Upper lobe of right lung (tissue), 1 donor: Measurements from ENCODE around the gene CRTC1. TPM values are rescaled to one million over a fixed set of nuclear protein-coding genes. Genes with fewer than 3 reads are reported as not detected.
A peak's percentile ranks its signal among the peaks of the same experiment; 100 is the strongest.

Experiments
- ATAC-seq: fragments of 200-7000 bp; cut with Tn5 transposase; one replicate; pipeline ENCODE4 v1.9.1; 2020; ENCODE audit warnings: mild to moderate bottlenecking, moderate library complexity
- DNase-seq: peaks from one replicate; pipeline ENCODE4 v3.0.0-alpha.2; 2020
- H3K27ac ChIP-seq: fragments of 200-600 bp; one replicate; pipeline ENCODE4 v1.8.0; 2022
- H3K27me3 ChIP-seq: fragments of 200-600 bp; one replicate; pipeline ENCODE4 v1.8.0; 2022; ENCODE audit warnings: mild to moderate bottlenecking
- H3K36me3 ChIP-seq: fragments of 200-600 bp; one replicate; pipeline ENCODE4 v1.8.0; 2022
- H3K4me1 ChIP-seq: fragments of 200-600 bp; one replicate; pipeline ENCODE4 v1.8.0; 2022
- H3K4me3 ChIP-seq: fragments of 200-600 bp; one replicate; pipeline ENCODE4 v1.8.0; 2022; ENCODE audit warnings: mild to moderate bottlenecking
- H3K9me3 ChIP-seq: fragments of 200-600 bp; one replicate; pipeline ENCODE4 v1.8.0; 2022
- intact Hi-C: fragments of 100-400 bp; cut with DNase I; formaldehyde crosslinking; loops from one replicate; pipeline ENCODE4 v1.11.0; 2022
- total RNA-seq: library from RNA; stranded (reverse); fragmentation: NEBNext Ultra II Directional; extraction: Animal tissue kit (Norgen Biotek cat#: 25700); gene quantifications from one replicate; pipeline ENCODE4 v1.2.1, GENCODE V29; 2021
- TF ChIP-seq, protein P1 (sequence below): fragments of 200-600 bp; IDR thresholded peaks from one replicate; pipeline ENCODE4 v1.8.0; 2022; ENCODE audit warnings: antibody characterized with exemption
- donor health status: DM: no; HTN: yes; CAD: no; lungs with severe emphysema.

CRTC1 gene
- total RNA-seq, 1 donor from 2014 or later: 13.8 TPM

DNA sequence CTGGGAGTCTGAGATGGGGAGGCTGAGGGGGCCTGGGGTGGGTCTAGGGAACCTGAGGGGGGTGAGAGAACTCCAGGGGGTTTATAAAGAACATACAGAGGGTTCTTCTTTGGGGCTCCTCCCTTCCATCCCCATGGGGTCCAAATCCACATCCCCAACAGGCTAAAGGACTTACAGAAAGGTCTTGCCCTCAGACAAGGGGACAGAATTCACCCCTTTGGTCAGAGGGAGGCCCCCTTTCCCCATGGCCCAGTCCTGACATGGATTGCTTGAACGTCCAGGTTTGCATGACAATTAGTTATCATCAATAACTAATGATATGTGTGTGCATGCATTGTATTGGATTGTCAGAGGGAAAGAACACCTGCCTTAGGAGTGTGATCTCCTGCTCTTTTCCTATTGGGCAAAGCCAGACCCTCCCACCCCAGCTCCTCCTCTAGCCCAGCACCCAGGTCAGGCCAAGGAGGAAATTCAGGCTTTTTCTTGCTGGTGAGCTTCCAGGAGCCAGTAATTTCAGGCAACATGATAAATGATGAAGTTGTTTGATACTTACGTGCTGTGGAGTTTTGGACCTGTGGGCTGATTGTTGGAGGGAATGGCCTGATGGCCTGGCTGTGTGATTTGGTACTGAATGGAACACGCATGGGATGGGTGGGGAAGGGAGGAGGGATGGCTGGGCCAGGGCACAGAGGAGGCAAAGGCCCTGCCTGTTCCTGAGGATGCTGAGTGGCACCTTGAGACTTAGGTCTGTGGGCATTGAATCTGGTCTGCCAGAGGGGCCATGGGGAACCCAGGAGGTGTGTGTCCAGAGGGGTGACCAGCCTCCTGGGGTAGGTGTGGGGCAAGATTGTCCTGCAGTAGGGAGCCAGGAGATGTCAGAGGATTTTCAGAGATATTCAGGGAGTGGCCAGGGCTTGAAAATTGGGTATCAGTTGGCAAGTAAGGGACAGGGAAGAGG is 45.5 kb upstream of the CRTC1 start:
- Histone ChIP-seq H3K4me3 (peak overlapping the region; percentile 71), H3K9me3 (no peaks in the 10 kb centered on the region), H3K4me1 (peaks cover 20% of the 10 kb centered on the region), H3K27ac (peak overlapping the region; percentile 87), H3K27me3 (no peaks in the 10 kb centered on the region), H3K36me3 (no peaks in the 10 kb centered on the region)
- peak; percentile 7 for ATAC-seq
- no peak for DNase-seq
- intact Hi-C loops: no loop called here
- TF ChIP-seq, protein P1, sequence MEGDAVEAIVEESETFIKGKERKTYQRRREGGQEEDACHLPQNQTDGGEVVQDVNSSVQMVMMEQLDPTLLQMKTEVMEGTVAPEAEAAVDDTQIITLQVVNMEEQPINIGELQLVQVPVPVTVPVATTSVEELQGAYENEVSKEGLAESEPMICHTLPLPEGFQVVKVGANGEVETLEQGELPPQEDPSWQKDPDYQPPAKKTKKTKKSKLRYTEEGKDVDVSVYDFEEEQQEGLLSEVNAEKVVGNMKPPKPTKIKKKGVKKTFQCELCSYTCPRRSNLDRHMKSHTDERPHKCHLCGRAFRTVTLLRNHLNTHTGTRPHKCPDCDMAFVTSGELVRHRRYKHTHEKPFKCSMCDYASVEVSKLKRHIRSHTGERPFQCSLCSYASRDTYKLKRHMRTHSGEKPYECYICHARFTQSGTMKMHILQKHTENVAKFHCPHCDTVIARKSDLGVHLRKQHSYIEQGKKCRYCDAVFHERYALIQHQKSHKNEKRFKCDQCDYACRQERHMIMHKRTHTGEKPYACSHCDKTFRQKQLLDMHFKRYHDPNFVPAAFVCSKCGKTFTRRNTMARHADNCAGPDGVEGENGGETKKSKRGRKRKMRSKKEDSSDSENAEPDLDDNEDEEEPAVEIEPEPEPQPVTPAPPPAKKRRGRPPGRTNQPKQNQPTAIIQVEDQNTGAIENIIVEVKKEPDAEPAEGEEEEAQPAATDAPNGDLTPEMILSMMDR: no peak

DNA sequence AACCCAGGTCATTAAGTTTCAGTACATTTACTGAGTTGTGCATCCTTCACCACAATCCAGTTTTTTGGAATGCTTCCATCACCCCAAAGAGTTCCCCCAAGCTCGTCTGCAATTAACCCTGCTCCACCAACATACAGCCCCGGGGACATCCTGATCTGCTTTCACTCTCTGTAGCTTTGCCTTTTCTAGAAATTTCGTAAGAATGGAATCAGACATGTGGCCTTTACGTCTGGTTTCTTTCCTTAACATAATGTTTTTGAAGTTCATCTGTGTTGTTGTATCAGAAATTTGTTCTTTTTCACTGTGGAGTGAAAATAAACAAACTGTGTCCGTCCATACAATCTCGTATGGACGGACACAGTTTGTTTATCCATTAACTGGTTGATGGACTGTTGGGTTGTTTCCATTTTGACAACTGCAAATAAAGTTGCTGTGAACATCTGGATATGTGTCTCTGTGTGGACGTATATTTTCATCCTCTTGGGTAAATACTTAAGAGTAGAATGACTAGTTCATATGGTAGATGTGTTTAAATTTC is 43.7 kb upstream of the CRTC1 start:
- Histone ChIP-seq H3K27ac (no peak overlapping the region), H3K9me3 (no peaks in the 10 kb centered on the region), H3K36me3 (no peaks in the 10 kb centered on the region), H3K4me3 (no peak overlapping the region), H3K27me3 (no peaks in the 10 kb centered on the region), H3K4me1 (peaks cover 20% of the 10 kb centered on the region)
- DNase-seq (no peak), ATAC-seq (no peak)
- TF ChIP-seq, protein P1: no peak
- intact Hi-C loops: no loop called here

DNA sequence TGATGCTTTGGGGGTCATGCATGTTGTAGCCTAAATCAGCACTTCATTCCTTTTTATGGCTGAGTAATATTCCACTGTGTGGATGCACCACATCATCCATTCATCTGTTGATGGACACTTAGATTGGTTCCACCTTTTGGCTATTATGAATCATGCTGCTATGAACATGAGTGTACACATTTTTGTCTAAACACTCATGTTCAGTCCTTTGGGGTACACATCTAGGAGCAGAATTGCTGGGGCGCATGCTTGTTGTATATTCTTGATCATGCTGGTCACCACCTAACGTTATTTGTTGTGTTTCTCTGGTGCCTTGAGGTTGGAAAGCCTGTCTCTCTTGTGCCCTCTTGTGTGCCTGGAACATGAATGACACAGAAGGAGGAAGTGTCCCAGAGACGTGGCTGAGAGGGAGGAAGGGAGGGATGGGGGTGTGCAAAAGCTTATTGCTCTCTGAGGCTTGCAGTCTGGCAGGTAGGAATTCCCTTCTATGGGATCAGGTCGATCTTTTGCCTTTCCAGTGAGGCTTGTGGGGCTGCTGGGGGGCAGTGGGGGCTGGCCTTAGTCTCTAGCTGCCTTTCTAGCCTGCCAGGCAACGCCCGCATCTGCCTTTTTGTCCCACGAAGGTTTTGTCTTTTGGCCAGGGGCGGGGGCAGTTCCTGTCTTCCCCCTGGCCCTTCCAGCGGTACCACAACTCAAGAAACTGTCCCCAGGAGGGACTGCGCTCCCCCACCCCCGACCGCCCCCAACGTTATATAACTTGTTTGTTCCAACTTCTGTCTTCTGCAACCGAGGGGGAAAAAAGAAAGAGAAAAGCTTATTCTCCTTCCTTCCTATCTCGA is 39.1 kb upstream of the CRTC1 start:
- Histone ChIP-seq H3K4me1 (peaks cover 15% of the 10 kb centered on the region), H3K4me3 (no peak overlapping the region), H3K36me3 (no peaks in the 10 kb centered on the region), H3K27me3 (no peaks in the 10 kb centered on the region), H3K9me3 (no peaks in the 10 kb centered on the region), H3K27ac (no peak overlapping the region)
- intact Hi-C loops: no loop called here
- ATAC-seq (peak; percentile 80), DNase-seq (no peak)
- TF ChIP-seq, protein P1: peak; percentile 17

GRCh38 chr19:18645035-18645511 is 38.4 kb upstream of the CRTC1 start:
- no peaks in the 10 kb centered on the region for H3K27me3 ChIP-seq
- no peak overlapping the region for H3K27ac ChIP-seq
- H3K4me3 ChIP-seq: no peak overlapping the region
- no peaks in the 10 kb centered on the region for H3K9me3 ChIP-seq
- H3K36me3 ChIP-seq: no peaks in the 10 kb centered on the region
- DNase-seq (no peak), ATAC-seq (no peak)
- peaks cover 22% of the 10 kb centered on the region for H3K4me1 ChIP-seq
- intact Hi-C loops: no loop called here
- TF ChIP-seq, protein P1: no peak

DNA sequence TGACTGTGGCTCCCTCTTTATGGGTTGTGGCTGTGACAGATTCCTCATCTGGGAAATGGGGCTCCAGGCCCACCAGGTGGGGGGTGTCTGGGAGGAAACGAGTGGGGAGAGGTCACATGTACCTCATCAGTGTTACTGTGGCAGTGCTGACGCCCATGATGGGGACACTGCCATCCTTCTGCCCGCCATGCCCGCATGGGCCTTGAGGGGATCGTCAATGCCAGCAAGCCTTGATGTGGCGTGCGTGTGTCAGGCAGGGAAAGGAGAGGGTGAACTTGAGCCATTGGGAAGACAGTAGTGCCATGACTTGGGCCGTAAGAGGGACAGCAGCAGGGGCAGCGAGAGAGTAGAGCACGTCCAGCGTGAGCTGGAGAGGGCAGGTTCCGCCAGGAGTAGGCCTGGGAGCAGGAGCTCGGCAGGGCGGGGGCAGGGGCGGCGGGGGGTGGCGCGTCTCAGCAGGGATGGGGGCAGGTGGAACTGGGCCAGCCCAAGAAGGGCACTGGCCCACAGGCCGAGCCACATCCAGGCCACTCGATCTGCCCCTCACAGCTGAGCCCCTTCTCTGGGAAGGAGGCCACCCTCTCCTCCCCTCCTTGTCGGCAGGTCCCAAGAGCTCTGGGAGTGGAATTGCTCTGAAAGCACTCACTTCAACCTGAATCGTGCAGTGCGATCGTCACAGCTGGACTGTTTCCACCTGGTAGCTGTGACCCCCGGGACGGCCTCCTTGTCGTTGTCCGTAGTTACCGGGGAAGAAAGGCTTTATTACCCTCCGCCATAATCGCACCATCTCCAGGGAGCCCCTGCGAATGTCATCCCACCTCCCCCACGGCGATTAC is 36.7 kb upstream of the CRTC1 start:
- no peak for DNase-seq
- intact Hi-C loops: no loop called here
- Histone ChIP-seq H3K27me3 (no peaks in the 10 kb centered on the region), H3K27ac (no peak overlapping the region), H3K4me3 (no peak overlapping the region), H3K9me3 (no peaks in the 10 kb centered on the region), H3K36me3 (no peaks in the 10 kb centered on the region), H3K4me1 (peaks cover 30% of the 10 kb centered on the region)
- ATAC-seq: no peak
- TF ChIP-seq, protein P1: no peak
